Neuronal stem cell (in vitro differentiated cells): ENCODE data around the gene RIN3.
A peak's percentile ranks its signal among the peaks of the same experiment; 100 is the strongest.

Experiments
- DNase-seq: peaks from one replicate; pipeline ENCODE4 v3.0.0-alpha.2; 2013; ENCODE audit warnings: low spot score
- H2AFZ ChIP-seq: one replicate; pipeline ENCODE4 v1.6.1; 2013; ENCODE audit warnings: mild to moderate bottlenecking, low read length, inconsistent platforms
- H2AK5ac ChIP-seq: 2 replicates; pipeline ENCODE4 v1.6.1; 2013; ENCODE audit warnings: low read depth, mild to moderate bottlenecking, inconsistent platforms, low read length, moderate library complexity, mixed read lengths
- H2BK120ac ChIP-seq: 2 replicates; pipeline ENCODE4 v1.6.1; 2013; ENCODE audit warnings: low read depth, mild to moderate bottlenecking, inconsistent platforms, low read length, moderate library complexity, mixed read lengths
- H2BK12ac ChIP-seq: one replicate; pipeline ENCODE4 v1.6.1; 2013; ENCODE audit warnings: low read length, inconsistent platforms
- H2BK15ac ChIP-seq: 2 replicates; pipeline ENCODE4 v1.6.1; 2013; ENCODE audit warnings: mild to moderate bottlenecking, low read length, inconsistent platforms, mixed read lengths
- H2BK5ac ChIP-seq: one replicate; pipeline ENCODE4 v1.6.1; 2013; ENCODE audit warnings: inconsistent platforms, mild to moderate bottlenecking, low read length, moderate library complexity
- H3K14ac ChIP-seq: one replicate; pipeline ENCODE4 v1.6.1; 2013; ENCODE audit warnings: low read length, inconsistent platforms
- H3K18ac ChIP-seq: 2 replicates; pipeline ENCODE4 v1.6.1; 2013; ENCODE audit warnings: low read length, inconsistent platforms
- H3K23ac ChIP-seq: 2 replicates; pipeline ENCODE4 v1.6.1; 2013; ENCODE audit warnings: low read depth, mild to moderate bottlenecking, mixed read lengths, low read length, inconsistent platforms; ENCODE audit not compliant: poor library complexity
- H3K27ac ChIP-seq: replicated peaks from 3 replicates; pipeline ENCODE4 v1.5.1; 2013; ENCODE audit warnings: low read length, inconsistent platforms
- H3K27me3 ChIP-seq, 3 experiments: 2 replicates each; pipeline ENCODE4 v1.6.1; 2013; ENCODE audit warnings: low read length in 3 of 3, mild to moderate bottlenecking in 2 of 3, inconsistent platforms in 1 of 3, low read depth in 1 of 3, mixed read lengths in 1 of 3, moderate library complexity in 1 of 3; ENCODE audit not compliant: control insufficient read depth in 3 of 3, insufficient read depth in 3 of 3
- H3K36me3 ChIP-seq, 2 donors: replicated peaks in 1 of 2; 2 replicates each; pipeline ENCODE4 v1.6.1; 2013; ENCODE audit warnings: low read length in 2 of 2; ENCODE audit not compliant: control insufficient read depth in 2 of 2, insufficient read depth in 2 of 2
- H3K4ac ChIP-seq: 2 replicates; pipeline ENCODE4 v1.6.1; 2013; ENCODE audit warnings: inconsistent platforms, mild to moderate bottlenecking, low read length, moderate library complexity
- H3K4me1 ChIP-seq, 2 donors: 1 replicate in 1 of 2; 2 replicates in 1 of 2; pipeline ENCODE4 v1.6.1; 2013; ENCODE audit warnings: low read length in 2 of 2, low read depth in 1 of 2; ENCODE audit not compliant: control insufficient read depth in 2 of 2, insufficient read depth in 1 of 2
- H3K4me2 ChIP-seq: one replicate; pipeline ENCODE4 v1.6.1; 2013; ENCODE audit warnings: mild to moderate bottlenecking, low read length, inconsistent platforms; ENCODE audit not compliant: insufficient read depth, poor library complexity, severe bottlenecking
- H3K4me3 ChIP-seq, 2 donors: 2 replicates each; pipeline ENCODE4 v1.5.1; 2013; ENCODE audit warnings: low read length in 2 of 2, mild to moderate bottlenecking in 2 of 2, inconsistent platforms in 1 of 2, moderate library complexity in 1 of 2
- H3K79me1 ChIP-seq: one replicate; pipeline ENCODE4 v1.6.1; 2013; ENCODE audit warnings: low read depth, mild to moderate bottlenecking, inconsistent platforms, low read length, moderate library complexity
- H3K9ac ChIP-seq: one replicate; pipeline ENCODE4 v1.6.1; 2013; ENCODE audit warnings: mild to moderate bottlenecking, low read depth, low read length, inconsistent platforms; ENCODE audit not compliant: poor library complexity
- H3K9me3 ChIP-seq, 2 donors: replicated peaks in 1 of 2; 2 replicates each; pipeline versions ENCODE3 to v1.6.1; 2013; ENCODE audit warnings: low read length in 2 of 2, mild to moderate bottlenecking in 2 of 2, inconsistent platforms in 1 of 2, low read depth in 1 of 2, mixed read lengths in 1 of 2, moderate library complexity in 1 of 2; ENCODE audit not compliant: control insufficient read depth in 2 of 2, insufficient read depth in 1 of 2
- H4K8ac ChIP-seq: one replicate; pipeline ENCODE4 v1.6.1; 2013; ENCODE audit warnings: low read depth, mild to moderate bottlenecking, inconsistent platforms, low read length, moderate library complexity
- H4K91ac ChIP-seq: one replicate; pipeline ENCODE4 v1.6.1; 2013; ENCODE audit warnings: low read length, low read depth, mild to moderate bottlenecking, inconsistent platforms; ENCODE audit not compliant: poor library complexity
- WGBS, 2 donors: extraction: QIAGEN DNeasy Blood & Tissue Kit; methylation state at CpG; one replicate each; pipeline ENCODE4 v1.1.7; 2013; ENCODE audit warnings: missing lambda C conversion rate in 2 of 2, mixed read lengths in 1 of 2; ENCODE audit not compliant: insufficient read length in 2 of 2, insufficient replicate concordance in 1 of 2; ENCODE audit errors: extremely low coverage in 2 of 2; 5-methylcytosine and 5-hydroxymethylcytosine counted together

Gene RIN3

DNA sequence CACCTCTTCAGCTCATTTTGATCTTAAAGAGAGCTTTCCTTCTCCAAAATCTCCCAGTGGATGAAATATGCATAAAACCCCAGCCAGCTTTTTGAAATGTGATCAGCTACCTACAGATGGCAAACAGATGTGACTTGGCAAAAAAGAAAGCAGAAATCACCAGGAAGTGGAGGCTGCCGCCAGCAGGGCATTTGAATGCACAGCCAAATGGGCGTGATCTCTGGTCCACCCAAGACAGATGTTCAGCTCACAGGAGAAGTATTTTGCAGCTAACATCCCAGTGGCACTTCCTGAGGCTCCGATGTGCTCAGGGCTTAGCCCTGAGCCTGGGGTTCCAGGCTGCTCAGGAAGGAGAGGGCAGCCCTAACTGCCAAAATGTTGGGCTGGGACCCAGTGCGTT, 156.6 kb downstream of the RIN3 start:
- DNase-seq, result no peak
- no CpG with 5 or more reads among the region's 4 CpGs for WGBS, 2 donors
- H4K91ac ChIP-seq, result no peak overlapping the region

DNA sequence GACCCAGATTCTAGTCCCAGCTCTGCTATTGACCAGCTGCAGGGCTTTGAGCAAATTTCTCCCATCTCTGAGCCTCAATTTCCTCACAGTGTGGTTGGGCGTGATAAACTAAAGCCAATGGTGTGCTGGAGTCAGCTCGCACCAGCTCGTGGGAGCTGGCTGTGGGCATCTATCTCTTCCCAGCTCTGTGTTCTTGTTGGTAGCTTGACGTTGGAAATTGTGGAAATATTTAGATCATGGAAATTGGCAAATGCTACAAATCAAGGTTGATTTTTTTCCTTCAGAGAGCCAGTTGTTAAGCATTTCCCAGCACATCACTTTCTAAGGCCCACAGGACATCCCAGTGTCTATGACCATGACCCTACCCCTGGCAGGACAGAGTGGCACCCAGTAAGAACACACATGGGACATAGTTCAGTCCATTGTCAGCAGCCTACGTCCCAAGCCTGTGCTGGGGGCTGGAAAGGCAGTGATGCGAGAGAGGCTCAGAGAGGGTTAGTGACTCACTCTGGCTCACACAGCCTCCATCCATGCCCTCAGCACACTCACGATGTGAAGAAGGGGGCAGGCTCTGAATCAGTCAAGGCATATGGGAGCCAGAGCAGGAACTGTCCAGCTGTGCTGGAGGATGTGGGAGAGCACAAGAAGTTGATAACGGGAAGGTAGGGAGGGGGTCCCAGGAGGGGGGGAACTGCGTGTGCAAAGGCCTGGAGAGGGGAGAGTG, 157.2 kb downstream of the RIN3 start:
- Histone ChIP-seq H2BK15ac (no peak overlapping the region), H3K4me1 (no peaks in the 10 kb centered on the region), H3K14ac (no peak overlapping the region), H3K27ac (no peak overlapping the region), H2BK120ac (no peak overlapping the region), H3K4me2 (no peak overlapping the region), H4K91ac (no peak overlapping the region), H3K36me3 (no peaks in the 10 kb centered on the region), H3K18ac (no peak overlapping the region), H2AFZ (no peak overlapping the region), H4K8ac (no peak overlapping the region), H3K79me1 (no peaks in the 10 kb centered on the region), H3K4me3 (no peak overlapping the region), H3K4ac (no peak overlapping the region), H3K27me3 (no peaks in the 10 kb centered on the region), H3K9me3 (no peaks in the 10 kb centered on the region), H2AK5ac (peak overlapping the region; percentile 31), H3K9ac (no peak overlapping the region), H2BK12ac (no peak overlapping the region), H2BK5ac (no peak overlapping the region), H3K23ac (no peak overlapping the region)
- DNase-seq, result no peak
- WGBS, 2 donors, result no CpG with 5 or more reads among the region's 9 CpGs

More for the DNA sequence above, 156.6 kb downstream of the RIN3 start:
- no peak overlapping the region for H3K4me3 ChIP-seq
- no peak overlapping the region for H4K8ac ChIP-seq
- no peak overlapping the region for H2AFZ ChIP-seq
- H2BK12ac ChIP-seq, result no peak overlapping the region
- no peak overlapping the region for H3K4me2 ChIP-seq
- no peak overlapping the region for H2BK120ac ChIP-seq
- H3K27ac ChIP-seq, result no peak overlapping the region
- H2BK5ac ChIP-seq, result no peak overlapping the region
- H2BK15ac ChIP-seq, result no peak overlapping the region
- no peaks in the 10 kb centered on the region for H3K36me3 ChIP-seq
- no peak overlapping the region for H3K18ac ChIP-seq
- no peak overlapping the region for H2AK5ac ChIP-seq
- no peaks in the 10 kb centered on the region for H3K79me1 ChIP-seq
- no peaks in the 10 kb centered on the region for H3K9me3 ChIP-seq
- H3K14ac ChIP-seq, result no peak overlapping the region
- H3K4me1 ChIP-seq, result no peaks in the 10 kb centered on the region
- H3K9ac ChIP-seq, result no peak overlapping the region
- H3K23ac ChIP-seq, result no peak overlapping the region
- no peak overlapping the region for H3K4ac ChIP-seq
- H3K27me3 ChIP-seq, result no peaks in the 10 kb centered on the region

DNA sequence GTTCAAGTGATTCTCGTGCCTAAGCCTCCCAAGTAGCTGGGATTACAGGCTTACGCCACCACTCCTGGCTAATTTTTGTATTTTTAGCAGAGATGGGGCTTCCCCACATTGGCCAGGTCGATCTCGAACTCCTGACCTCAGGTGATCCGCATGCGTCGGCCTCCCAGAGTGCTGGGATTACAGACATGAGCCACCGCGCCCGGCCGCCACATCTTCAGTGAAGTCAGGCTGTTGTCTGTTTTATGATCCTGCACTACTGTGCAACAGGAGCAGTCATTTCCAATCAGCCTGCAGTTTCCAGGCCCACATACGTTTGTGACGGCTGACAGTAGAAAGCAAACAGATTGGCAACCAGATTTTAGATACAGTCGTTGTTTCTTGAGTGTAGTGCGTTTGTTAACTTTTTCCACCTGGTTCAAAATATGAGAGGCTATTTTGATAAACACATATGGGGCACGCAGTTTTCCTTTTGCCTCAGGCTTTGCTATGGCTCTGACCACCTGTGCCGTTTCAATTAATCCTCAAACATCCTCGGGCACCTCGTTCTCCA, 160.1 kb downstream of the RIN3 start:
- DNase-seq, result no peak
- H3K4me2 ChIP-seq, result no peak overlapping the region
- no peaks in the 10 kb centered on the region for H3K79me1 ChIP-seq
- H3K9ac ChIP-seq, result no peak overlapping the region
- H3K4me3 ChIP-seq, result no peak overlapping the region
- H2AFZ ChIP-seq, result no peak overlapping the region
- no CpG with 5 or more reads among the region's 19 CpGs for WGBS, 2 donors
- H3K27ac ChIP-seq, result no peak overlapping the region
- H3K4ac ChIP-seq, result no peak overlapping the region
- no peaks in the 10 kb centered on the region for H3K9me3 ChIP-seq
- H2AK5ac ChIP-seq, result no peak overlapping the region
- no peaks in the 10 kb centered on the region for H3K4me1 ChIP-seq
- no peak overlapping the region for H4K91ac ChIP-seq
- no peak overlapping the region for H3K14ac ChIP-seq
- H3K23ac ChIP-seq, result no peak overlapping the region
- no peak overlapping the region for H4K8ac ChIP-seq
- H2BK12ac ChIP-seq, result no peak overlapping the region
- H3K18ac ChIP-seq, result no peak overlapping the region
- H3K36me3 ChIP-seq, result peaks cover 0 to 12% of the 10 kb centered on the region in 2 donors
- H2BK15ac ChIP-seq, result no peak overlapping the region
- H3K27me3 ChIP-seq, result no peaks in the 10 kb centered on the region
- no peak overlapping the region for H2BK120ac ChIP-seq
- no peak overlapping the region for H2BK5ac ChIP-seq

- H2BK15ac ChIP-seq, result no peak overlapping the region
- no peak overlapping the region for H3K4ac ChIP-seq
- H3K4me3 ChIP-seq, result no peak overlapping the region
- H2AFZ ChIP-seq, result no peak overlapping the region
- no peak overlapping the region for H2AK5ac ChIP-seq
- no peak overlapping the region for H3K9ac ChIP-seq
- no CpG with 5 or more reads among the region's 6 CpGs for WGBS, 2 donors
- H3K79me1 ChIP-seq, result no peaks in the 10 kb centered on the region
- no peak overlapping the region for H3K14ac ChIP-seq
- H4K91ac ChIP-seq, result no peak overlapping the region
- H4K8ac ChIP-seq, result no peak overlapping the region
- H3K18ac ChIP-seq, result no peak overlapping the region
- no peak overlapping the region for H3K23ac ChIP-seq
- H3K9me3 ChIP-seq, result no peaks in the 10 kb centered on the region
- H2BK5ac ChIP-seq, result no peak overlapping the region
- no peak for DNase-seq
- peaks cover 0 to 12% of the 10 kb centered on the region in 2 donors for H3K36me3 ChIP-seq
- H3K27me3 ChIP-seq, result no peaks in the 10 kb centered on the region
- no peaks in the 10 kb centered on the region for H3K4me1 ChIP-seq
- no peak overlapping the region for H3K4me2 ChIP-seq
- H3K27ac ChIP-seq, result no peak overlapping the region
- no peak overlapping the region for H2BK120ac ChIP-seq
- no peak overlapping the region for H2BK12ac ChIP-seq
Measured at GRCh38 chr14:92675421-92675820, 161.8 kb downstream of the RIN3 start.
